ENCODE measurements around the gene SH2D6. TPM values are rescaled to one million over a fixed set of nuclear protein-coding genes. Genes with fewer than 3 reads are reported as not detected.

Gene SH2D6
- total and polyA plus RNA-seq, 8 donors: 0.70 to 28.1 (median 3.6) TPM

DNA sequence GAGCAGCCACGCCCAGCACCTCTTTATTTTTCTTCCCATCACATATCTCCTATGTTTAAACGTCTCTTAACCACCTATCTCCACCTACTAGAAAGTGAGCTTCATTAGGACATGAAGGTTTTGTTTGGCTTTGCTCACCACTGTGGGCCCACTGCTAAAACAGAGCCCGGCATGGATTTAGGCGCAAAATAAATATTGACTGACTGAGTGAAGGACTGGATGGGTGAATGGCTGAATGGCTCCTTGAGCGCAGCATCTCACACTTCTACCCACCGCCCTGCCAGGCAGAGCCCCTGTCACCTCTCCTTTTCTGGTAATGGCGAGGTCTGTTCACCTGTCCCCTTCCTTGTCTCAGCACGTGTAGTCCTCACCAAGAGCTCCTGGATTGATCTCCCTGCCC is 18.5 kb upstream of the SH2D6 start:
- ATAC-seq (no peak), DNase-seq (no peak), FAIRE-seq (no peak)
- 84 to 87% methylated on average over 8 of the region's 8 CpGs for WGBS, 2 donors
- H3K27me3 ChIP-seq: no peaks in the 10 kb centered on the region
- H3K4me1 ChIP-seq: peaks cover 0 to 14% (median 5%) of the 10 kb centered on the region in 3 donors
- no peak for TF ChIP-seq CTCF (IDR thresholded peaks at IDR 0.05)
- H3K27ac ChIP-seq: no peak overlapping the region
- intact Hi-C loops (cut with DNase I): no loop called here
- no peak overlapping the region for H3K4me3 ChIP-seq
- H3K36me3 ChIP-seq: no peaks in the 10 kb centered on the region
- no peaks in the 10 kb centered on the region for H3K9me3 ChIP-seq

- H3K27ac ChIP-seq: no peak overlapping the region
- no peaks in the 10 kb centered on the region for H3K9me3 ChIP-seq
- H3K36me3 ChIP-seq: no peaks in the 10 kb centered on the region
- FAIRE-seq (no peak), ATAC-seq (no peak), DNase-seq (no peak)
- intact Hi-C loops (cut with DNase I): no loop called here
- H3K27me3 ChIP-seq: no peaks in the 10 kb centered on the region
- no peak for TF ChIP-seq CTCF (IDR thresholded peaks at IDR 0.05)
- no peak overlapping the region for H3K4me3 ChIP-seq
- WGBS, 2 donors: 87 to 91% methylated on average over 14 of the region's 14 CpGs
- H3K4me1 ChIP-seq: peaks cover 0 to 14% (median 5%) of the 10 kb centered on the region in 3 donors
Observed at GRCh38 chr2:85400541-85401463, 17.7 kb upstream of the SH2D6 start.

DNA sequence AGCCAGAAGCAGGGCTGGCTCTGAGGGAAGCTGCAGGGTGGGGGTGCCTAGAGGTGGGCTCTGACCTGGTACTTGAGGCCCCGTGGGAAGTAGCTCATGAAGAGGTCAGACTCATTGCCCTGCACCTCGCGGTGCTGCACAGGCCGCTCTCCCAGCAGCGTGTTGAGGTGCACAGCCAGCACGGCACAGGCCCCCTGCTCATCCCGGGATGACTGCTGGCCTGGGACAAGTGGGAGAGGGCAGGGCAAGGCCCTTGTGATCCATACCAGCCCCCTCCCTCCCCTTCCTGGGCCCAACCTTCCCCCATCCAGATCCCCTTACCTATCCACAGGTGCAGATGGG is 17.1 kb upstream of the SH2D6 start:
- Histone ChIP-seq H3K27ac (no peak overlapping the region), H3K4me3 (no peak overlapping the region), H3K9me3 (no peaks in the 10 kb centered on the region), H3K36me3 (no peaks in the 10 kb centered on the region), H3K4me1 (peaks cover 0 to 9% (median 5%) of the 10 kb centered on the region in 3 donors), H3K27me3 (no peaks in the 10 kb centered on the region)
- no peak for ATAC-seq
- intact Hi-C loops (cut with DNase I): no loop called here
- FAIRE-seq: no peak
- WGBS, 2 donors: 91 to 94% methylated on average over 7 of the region's 7 CpGs
- no peak for TF ChIP-seq CTCF (IDR thresholded peaks at IDR 0.05)
- DNase-seq: no peak

GRCh38 chr2:85401844-85402243 is 16.7 kb upstream of the SH2D6 start:
- no peak for FAIRE-seq
- DNase-seq: no peak
- no peak for ATAC-seq
- Histone ChIP-seq H3K27ac (no peak overlapping the region), H3K9me3 (no peaks in the 10 kb centered on the region), H3K36me3 (no peaks in the 10 kb centered on the region), H3K4me3 (no peak overlapping the region), H3K4me1 (peaks cover 0 to 5% (median 5%) of the 10 kb centered on the region in 3 donors), H3K27me3 (no peaks in the 10 kb centered on the region)
- TF ChIP-seq CTCF (IDR thresholded peaks at IDR 0.05): no peak
- WGBS, 2 donors: 94 to 96% methylated on average over 8 of the region's 8 CpGs
- intact Hi-C loops (cut with DNase I): no loop called here

Data from pancreas (tissue), 10 donors.